Activated B cell treated with CpG ODN at 0.5 μM for 24 hours (primary cell): ENCODE data around the gene PCDHGC3. TPM values are rescaled to one million over a fixed set of nuclear protein-coding genes. Genes with fewer than 3 reads are reported as not detected.

Source experiments
- ATAC-seq: fragments of 200-7000 bp; cut with Tn5 transposase; one replicate; pipeline ENCODE4 v1.10.0; 2021; ENCODE audit warnings: low read depth, mild to moderate bottlenecking, moderate library complexity
- CTCF ChIA-PET: fragments of 350-600 bp; sonication (Branson Sonifier 250); formaldehyde crosslinking; loops from one replicate; lab custom pipeline; 2021; ENCODE audit warnings: antibody characterized with exemption; lab: Charles Lee
- POLR2A ChIA-PET: fragments of 350-600 bp; sonication (Branson Sonifier 250); formaldehyde crosslinking; loops from one replicate; lab custom pipeline; 2021; ENCODE audit warnings: antibody characterized with exemption; lab: Charles Lee
- DNase-seq: peaks from one replicate; pipeline ENCODE4 v3.0.0; 2022
- H3K27ac Mint-ChIP-seq: one replicate; pipeline ENCODE4 v1.8.0; 2020; ENCODE audit warnings: mixed read lengths
- H3K27me3 Mint-ChIP-seq: one replicate; pipeline ENCODE4 v1.8.0; 2021; ENCODE audit warnings: mixed read lengths
- H3K36me3 Mint-ChIP-seq: one replicate; pipeline ENCODE4 v1.8.0; 2021; ENCODE audit warnings: low read depth, mixed read lengths
- H3K4me1 Mint-ChIP-seq: one replicate; pipeline ENCODE4 v1.8.0; 2021; ENCODE audit warnings: mixed read lengths
- H3K4me3 Mint-ChIP-seq: one replicate; pipeline ENCODE4 v1.8.0; 2020; ENCODE audit warnings: mild to moderate bottlenecking, mixed read lengths
- H3K9me3 Mint-ChIP-seq: one replicate; pipeline ENCODE4 v1.8.0; 2020; ENCODE audit warnings: mixed read lengths
- intact Hi-C: fragments of 100-400 bp; cut with micrococcal nuclease; formaldehyde crosslinking; loops from one replicate; pipeline ENCODE4 v1.15.1; 2024
- total RNA-seq: library from RNA; stranded (reverse); gene quantifications from 2 replicates; pipeline ENCODE4 v1.2.3, GENCODE V29; 2022
- TF ChIP-seq, protein P1 (sequence below): fragments of 200-600 bp; IDR thresholded peaks from one replicate; pipeline ENCODE4 v1.8.0; 2022; ENCODE audit warnings: antibody characterized with exemption, mild to moderate bottlenecking

The PCDHGC3 gene
- total RNA-seq, 1 donor from 2014 or later, result 3.3 TPM

DNA sequence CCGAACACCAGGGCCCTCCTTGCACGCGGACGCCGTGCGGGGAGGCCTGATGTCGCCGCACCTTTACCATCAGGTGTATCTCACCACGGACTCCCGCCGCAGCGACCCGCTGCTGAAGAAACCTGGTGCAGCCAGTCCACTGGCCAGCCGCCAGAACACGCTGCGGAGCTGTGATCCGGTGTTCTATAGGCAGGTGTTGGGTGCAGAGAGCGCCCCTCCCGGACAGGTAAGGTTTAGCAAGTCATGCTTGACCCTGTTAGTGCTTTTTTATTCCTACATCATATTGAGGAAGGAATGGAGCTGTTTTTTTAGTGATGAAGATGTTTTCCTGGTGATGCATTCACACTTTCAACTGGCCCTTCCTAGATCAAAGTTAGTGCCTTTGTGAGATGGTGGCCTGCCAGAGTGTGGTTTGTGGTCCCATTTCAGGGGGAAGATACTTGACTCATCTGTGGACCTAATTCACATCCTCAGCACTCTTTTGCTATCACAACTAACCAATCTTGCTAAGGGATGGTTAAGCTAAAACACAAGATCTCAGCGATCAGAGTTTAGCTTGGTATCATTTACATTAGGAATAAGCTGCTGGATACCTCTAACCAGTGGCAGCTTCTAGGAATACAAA, 2.7 kb downstream of the PCDHGC3 start:
- no peak overlapping the region for H3K27ac Mint-ChIP-seq
- peaks cover 46% of the 10 kb centered on the region for H3K27me3 Mint-ChIP-seq
- intact Hi-C loops, result no loop called here
- no peaks in the 10 kb centered on the region for H3K9me3 Mint-ChIP-seq
- ATAC-seq (no peak), DNase-seq (no peak)
- H3K4me1 Mint-ChIP-seq, result peaks cover 28% of the 10 kb centered on the region
- ChIA-PET CTCF (interaction anchor here (0.6 to 4.6 kb wide), 4 partner anchors 13 to 79 kb away, joined by 3 to 59 read pairs (median 4); no protein-coding TSS in a partner anchor), POLR2A (no interaction called here)
- H3K4me3 Mint-ChIP-seq, result no peak overlapping the region
- peaks cover 2% of the 10 kb centered on the region for H3K36me3 Mint-ChIP-seq
- TF ChIP-seq, protein P1, sequence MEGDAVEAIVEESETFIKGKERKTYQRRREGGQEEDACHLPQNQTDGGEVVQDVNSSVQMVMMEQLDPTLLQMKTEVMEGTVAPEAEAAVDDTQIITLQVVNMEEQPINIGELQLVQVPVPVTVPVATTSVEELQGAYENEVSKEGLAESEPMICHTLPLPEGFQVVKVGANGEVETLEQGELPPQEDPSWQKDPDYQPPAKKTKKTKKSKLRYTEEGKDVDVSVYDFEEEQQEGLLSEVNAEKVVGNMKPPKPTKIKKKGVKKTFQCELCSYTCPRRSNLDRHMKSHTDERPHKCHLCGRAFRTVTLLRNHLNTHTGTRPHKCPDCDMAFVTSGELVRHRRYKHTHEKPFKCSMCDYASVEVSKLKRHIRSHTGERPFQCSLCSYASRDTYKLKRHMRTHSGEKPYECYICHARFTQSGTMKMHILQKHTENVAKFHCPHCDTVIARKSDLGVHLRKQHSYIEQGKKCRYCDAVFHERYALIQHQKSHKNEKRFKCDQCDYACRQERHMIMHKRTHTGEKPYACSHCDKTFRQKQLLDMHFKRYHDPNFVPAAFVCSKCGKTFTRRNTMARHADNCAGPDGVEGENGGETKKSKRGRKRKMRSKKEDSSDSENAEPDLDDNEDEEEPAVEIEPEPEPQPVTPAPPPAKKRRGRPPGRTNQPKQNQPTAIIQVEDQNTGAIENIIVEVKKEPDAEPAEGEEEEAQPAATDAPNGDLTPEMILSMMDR, result no peak

DNA sequence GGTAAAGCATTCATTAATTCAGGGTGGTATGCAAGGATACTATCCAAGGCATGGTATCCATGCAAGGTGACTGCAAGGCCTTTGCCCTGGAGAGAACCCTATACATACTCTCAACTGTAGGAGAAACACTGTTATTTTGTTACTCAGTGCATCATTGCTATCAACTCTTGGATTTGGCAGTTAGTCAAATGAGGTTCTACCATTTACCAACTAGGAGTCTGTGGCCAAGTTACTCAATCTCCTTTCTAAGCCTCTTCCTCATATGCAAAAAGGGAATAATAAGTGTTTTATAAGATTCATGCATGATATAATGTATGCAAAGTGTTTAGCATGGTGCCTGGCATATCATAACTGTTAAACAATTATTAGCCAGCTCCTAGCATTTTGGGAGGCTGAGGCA, 4.0 kb downstream of the PCDHGC3 start:
- H3K27me3 Mint-ChIP-seq, result peaks cover 55% of the 10 kb centered on the region
- H3K4me1 Mint-ChIP-seq, result peaks cover 38% of the 10 kb centered on the region
- H3K9me3 Mint-ChIP-seq, result no peaks in the 10 kb centered on the region
- ChIA-PET POLR2A (no interaction called here), CTCF (interaction anchor here (1.8 kb wide), 1 partner anchor 33 kb away, joined by 5 read pairs; no protein-coding TSS in a partner anchor)
- no peak overlapping the region for H3K4me3 Mint-ChIP-seq
- DNase-seq, result no peak
- TF ChIP-seq, protein P1, result no peak
- intact Hi-C loops, result no loop called here
- H3K36me3 Mint-ChIP-seq, result peaks cover 2% of the 10 kb centered on the region
- ATAC-seq, result no peak
- H3K27ac Mint-ChIP-seq, result no peak overlapping the region

DNA sequence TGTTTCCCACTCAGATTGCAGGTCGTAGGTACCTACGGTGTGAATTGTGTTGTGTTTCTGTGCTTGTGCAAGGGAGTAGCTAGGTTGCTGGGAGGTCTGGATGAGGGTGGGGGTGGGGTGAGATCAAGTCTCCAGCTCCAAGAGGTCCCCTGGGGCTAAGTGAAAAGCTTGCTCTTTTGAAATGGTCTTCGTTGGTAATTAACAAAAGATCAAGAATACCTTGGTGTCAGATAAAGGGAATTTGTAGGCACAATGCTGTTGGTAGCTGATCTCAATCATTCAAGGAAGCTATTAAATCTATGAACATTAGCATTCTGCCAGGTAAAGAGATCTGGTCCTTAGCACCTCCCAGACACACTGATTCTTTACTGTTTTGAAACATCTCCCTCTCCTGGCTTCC, 8.1 kb downstream of the PCDHGC3 start:
- H3K27me3 Mint-ChIP-seq, result peaks cover 50% of the 10 kb centered on the region

DNA sequence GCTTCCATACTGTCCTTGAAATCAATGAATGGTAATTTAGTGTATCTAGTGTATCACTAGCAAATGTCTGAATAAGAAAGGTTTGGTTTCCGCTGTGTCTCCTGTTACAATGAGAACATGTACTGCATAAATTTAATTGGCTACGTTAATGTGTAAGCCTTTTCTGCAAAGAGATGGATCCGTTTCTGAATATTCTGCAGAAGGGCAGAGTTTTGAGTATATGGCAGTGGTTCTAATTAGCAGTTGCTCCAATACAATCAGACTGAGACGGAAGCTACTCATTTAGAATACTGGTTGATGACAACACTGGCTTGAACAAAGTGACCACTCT, 8.5 kb downstream of the PCDHGC3 start:
- POLR2A ChIA-PET, result no interaction called here
- DNase-seq, result no peak
- H3K4me1 Mint-ChIP-seq, result peaks cover 17% of the 10 kb centered on the region
- H3K4me3 Mint-ChIP-seq, result peak overlapping the region; percentile 61
- H3K27me3 Mint-ChIP-seq, result peaks cover 52% of the 10 kb centered on the region
- H3K9me3 Mint-ChIP-seq, result no peaks in the 10 kb centered on the region
- no peak for ATAC-seq
- TF ChIP-seq, protein P1, result no peak
- CTCF ChIA-PET, result interaction anchor here (1.0 kb wide), 1 partner anchor 29 kb away, joined by 3 read pairs; no protein-coding TSS in a partner anchor
- no peaks in the 10 kb centered on the region for H3K36me3 Mint-ChIP-seq
- H3K27ac Mint-ChIP-seq, result no peak overlapping the region
- intact Hi-C loops, result loop anchor here (1.0 kb wide), 2 partner anchors 8 kb away; no protein-coding TSS in a partner anchor

More for the DNA sequence above, 8.1 kb downstream of the PCDHGC3 start:
- Mint-ChIP-seq H3K27ac (no peak overlapping the region), H3K9me3 (no peaks in the 10 kb centered on the region), H3K36me3 (no peaks in the 10 kb centered on the region), H3K4me1 (peaks cover 17% of the 10 kb centered on the region), H3K4me3 (no peak overlapping the region)
- TF ChIP-seq, protein P1, result no peak
- no peak for ATAC-seq
- CTCF ChIA-PET, result interaction anchor here (1.0 to 1.5 kb wide), 3 partner anchors 29 to 71 kb away, joined by 3 read pairs; partner anchors contain the start of gene PCDHGA10
- POLR2A ChIA-PET, result no interaction called here
- intact Hi-C loops, result loop anchor here (1.0 kb wide), 2 partner anchors 8 kb away; no protein-coding TSS in a partner anchor
- DNase-seq, result no peak

DNA sequence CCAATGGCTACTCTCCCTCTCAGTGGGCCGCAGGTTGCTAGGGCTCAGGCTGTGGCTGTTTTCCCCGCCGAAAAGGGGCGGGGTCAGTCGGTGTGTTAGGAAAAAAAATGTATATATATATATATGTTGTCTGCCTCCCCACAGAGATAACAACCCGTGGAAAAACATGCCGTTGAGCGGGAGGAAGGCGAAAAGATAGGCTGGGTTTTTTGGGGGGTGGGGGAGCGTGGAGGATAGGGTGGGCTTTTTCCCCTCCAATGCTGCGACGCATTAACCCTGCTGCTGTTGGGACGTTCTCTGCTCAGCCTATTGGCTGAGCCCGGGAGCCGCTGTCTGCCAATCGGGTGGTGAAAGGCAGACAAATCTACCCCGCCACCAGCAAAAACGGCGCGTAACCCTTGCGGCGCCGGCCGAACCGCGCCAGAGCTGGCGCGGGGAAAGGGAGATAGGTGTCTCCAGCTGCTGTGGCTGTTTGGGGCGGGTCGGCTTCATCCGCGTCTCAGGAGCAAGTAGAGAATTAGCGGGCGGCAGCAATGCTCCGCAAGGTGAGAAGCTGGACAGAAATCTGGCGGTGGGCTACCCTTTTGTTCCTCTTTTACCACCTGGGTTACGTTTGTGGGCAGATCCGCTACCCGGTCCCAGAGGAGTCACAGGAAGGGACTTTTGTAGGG, 9.0 kb downstream of the PCDHGC3 start, which contains the start of gene PCDHGC4:
TSS of gene PCDHGC4 (plus strand) at position 390 of the 671 bp plus-strand sequence. CDS start at position 534, 144 bp downstream.
- Mint-ChIP-seq H3K4me3 (peak within 1 kb of the TSS; percentile 61), H3K36me3 (no peaks in the 10 kb centered on the region), H3K27ac (no peak within 1 kb of the TSS), H3K27me3 (peaks cover 56% of the 10 kb centered on the region), H3K4me1 (peaks cover 17% of the 10 kb centered on the region), H3K9me3 (no peaks in the 10 kb centered on the region)
- DNase-seq, result no peak
- POLR2A ChIA-PET, result interaction anchor here (0.9 kb wide), 1 partner anchor 10 kb away, joined by 3 read pairs; no protein-coding TSS in a partner anchor
- CTCF ChIA-PET, result interaction anchor here (1.0 kb wide), 1 partner anchor 39 kb away, joined by 3 read pairs; no protein-coding TSS in a partner anchor
- ATAC-seq, result peak; percentile 37
- TF ChIP-seq, protein P1, result no peak
- intact Hi-C loops, result loop anchor here (1.0 kb wide), 2 partner anchors 8 kb away; no protein-coding TSS in a partner anchor
